Daoy (cell line): ENCODE results near the gene CDH18. TPM values are rescaled to one million over a fixed set of nuclear protein-coding genes. Genes with fewer than 3 reads are reported as not detected.

Source experiments
- DNase-seq: peaks from one replicate; pipeline ENCODE4 v3.0.0-alpha.2; 2015; ENCODE audit warnings: low read depth
- total RNA-seq: library from RNA; depleted of rRNA; stranded (reverse); fragments of >200 nt; shearing (Covaris generic); gene quantifications from 2 replicates; pipeline ENCODE4 v1.2.3, GENCODE V29; 2014

CDH18 gene
- total RNA-seq, 1 experiment from 2014 or later: 12.2 TPM

DNA sequence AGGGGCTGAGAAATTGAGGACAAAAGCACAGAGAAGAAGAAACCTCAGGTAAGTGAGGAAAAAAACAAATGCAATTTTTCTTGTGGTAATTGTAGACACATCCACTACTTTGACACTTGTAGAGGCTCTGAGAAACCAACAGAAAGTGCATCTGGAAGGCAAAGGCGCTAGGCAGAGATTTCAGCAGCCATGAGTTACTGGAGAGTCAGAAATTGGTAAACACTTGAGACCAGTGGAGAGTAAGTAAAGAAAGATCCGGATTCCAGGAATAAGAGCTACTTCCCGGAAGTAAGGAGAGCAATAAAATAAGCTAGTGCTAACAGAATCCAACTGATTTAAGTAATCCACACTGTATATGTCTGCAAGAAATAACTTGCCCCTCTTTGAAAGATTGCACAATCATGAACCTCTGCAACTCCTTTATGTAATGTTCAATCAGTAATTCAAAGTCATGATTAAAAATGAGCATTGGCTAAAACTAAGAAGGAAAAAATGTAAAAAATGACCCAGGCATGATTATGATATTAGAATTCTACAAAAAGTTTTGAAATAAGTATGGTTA lies 382.1 kb downstream of the CDH18 start:
- no peak for DNase-seq

DNA sequence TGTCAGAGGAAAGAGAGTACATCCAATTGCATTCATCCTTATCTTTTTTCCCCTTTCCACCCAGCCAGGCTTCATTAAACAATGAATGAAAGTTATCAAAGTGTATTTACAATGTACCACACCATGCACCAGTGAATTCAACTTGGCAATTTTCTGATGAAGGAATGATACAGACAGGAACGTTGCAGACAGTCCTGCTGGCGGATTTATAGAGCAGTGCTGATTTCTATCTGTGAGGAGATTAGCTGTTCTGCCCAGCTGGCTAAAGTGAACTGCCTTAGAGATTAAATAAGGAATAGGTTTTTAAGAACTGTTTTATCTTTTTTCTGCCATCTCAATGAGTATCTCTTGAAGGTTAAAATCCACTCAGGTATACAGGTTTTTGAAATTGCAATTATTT lies 403.9 kb downstream of the CDH18 start:
- no peak for DNase-seq

DNA sequence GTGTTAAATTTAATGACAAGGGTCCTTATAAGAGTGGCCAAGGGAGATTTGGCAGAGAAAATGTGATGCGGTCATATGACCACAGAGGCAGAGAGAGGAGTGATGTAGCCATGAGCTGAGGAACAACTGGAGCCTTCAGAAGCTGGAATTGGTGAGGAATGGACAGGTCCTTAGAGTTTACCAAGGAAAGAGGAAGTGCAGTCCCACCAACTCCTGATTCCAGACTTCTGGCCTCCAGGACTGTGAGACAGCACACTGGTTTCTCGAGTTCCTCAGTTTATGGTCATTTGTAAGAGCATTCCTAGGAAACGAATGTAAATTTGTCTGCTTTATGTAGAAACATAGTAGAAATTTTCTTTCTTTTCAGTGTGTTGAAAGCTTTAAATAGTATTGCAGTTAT lies 410.1 kb downstream of the CDH18 start:
- no peak for DNase-seq

DNA sequence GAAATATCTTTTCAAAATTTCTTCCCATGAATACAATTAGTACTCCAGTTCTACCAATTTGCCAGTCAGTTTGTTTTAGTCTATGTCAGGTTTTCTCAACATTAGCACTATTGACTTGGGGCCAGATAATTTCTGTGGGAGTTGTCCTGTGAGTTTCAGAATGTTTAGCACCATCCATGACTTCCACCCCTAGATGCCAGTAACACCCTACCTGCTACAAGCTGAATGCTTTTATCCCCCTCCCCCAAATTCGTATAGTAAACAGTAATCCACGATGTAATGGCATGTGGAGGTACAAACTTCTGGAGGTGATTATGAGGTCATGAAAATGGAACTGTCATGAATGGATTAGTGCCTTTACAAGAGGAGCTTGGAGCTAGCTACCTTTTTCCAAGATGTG lies 420.0 kb downstream of the CDH18 start:
- no peak for DNase-seq

DNA sequence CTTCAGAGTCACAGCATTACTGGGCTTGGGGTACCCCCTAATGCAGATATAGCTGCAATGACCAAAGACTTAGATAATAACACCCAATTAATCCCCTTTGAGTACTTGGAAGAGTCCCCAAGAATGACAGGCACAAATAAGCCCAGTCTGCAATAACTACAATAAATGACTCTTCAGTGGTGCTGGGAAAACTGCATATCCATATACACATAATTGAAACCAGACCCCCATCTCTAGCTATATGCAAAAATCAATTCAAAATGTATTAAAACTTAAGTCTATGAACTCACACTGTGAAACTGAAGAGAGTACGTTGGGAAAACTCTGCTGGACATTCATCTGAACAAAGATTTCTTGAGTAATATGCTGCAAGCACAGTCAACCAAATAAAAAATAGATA lies 422.5 kb downstream of the CDH18 start:
- DNase-seq: no peak

DNA sequence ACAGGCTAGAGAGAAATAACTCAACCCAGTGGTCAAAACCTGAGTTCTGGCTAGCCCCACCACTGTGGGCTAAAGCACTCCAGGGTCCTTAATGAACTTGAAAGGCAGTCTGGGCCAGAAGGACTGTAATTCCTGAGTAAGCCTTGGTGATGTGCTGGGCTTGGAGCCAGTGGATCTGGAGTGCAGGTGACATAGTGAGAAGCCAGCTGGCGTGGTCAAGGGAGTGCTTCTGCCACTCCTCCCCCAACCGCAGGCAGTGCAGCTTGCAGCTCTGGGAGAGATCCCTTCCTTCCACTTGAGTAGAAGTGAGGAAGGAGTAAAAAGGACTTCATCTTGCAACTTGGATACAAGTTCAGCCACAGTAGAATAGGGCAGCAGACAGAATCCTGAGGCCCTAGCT lies 424.0 kb downstream of the CDH18 start:
- DNase-seq: no peak

DNA sequence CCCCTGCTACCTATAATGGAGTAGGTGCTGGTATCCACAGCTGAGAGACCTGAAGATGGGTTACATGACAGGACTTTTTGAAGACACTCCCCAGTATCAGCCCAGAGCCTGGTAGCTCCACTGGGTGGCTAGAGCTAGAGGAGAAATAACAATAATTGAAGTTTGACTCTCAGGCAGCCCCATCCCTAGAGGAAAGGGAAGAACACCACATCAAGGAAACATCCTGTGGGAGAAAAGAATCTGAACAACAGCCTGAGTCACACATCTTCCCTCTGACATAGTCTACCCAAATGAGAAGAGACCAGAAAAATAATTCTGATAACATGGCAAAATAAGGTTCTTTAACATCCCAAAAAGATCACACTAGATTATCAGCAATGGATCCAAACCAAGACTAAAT lies 432.1 kb downstream of the CDH18 start:
- DNase-seq: peak; percentile 20

DNA sequence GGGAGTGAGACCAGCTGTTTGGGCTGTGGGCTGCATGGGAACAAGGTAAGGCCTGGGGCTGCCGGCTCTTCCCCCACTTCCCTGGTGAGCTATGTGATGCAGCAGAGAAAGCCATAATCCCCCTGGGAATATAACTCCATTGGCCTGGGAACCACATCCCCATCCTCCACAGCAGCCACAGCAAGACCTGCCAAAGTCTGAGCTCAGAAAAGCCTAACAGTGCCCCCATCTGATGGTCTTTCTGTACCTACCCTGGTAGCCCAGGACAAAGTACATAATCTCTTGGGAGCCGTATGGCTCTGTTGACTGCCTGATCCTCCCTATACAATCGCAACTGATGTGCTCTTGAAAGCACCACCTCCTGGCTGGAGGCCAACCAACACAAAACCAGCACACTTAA lies 432.6 kb downstream of the CDH18 start:
- peak; percentile 4 for DNase-seq

DNA sequence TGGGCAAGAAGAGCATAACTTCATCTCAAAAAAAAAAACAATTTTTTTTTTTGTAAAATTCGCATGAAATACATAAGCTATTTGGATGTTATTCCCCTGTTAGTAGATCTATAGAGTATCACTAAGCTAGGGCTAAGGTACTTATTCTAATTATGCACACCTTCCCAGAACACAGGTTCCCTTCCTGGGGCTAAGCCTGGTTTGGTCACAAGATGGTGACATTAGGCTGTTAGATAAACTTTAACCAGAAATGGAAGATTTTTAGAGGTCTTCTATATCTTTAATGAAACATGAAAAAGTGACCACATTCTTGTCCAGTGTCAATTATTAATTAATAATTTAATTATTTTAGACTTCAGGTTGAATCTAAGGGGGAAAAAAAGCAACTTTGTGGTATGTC lies 433.5 kb downstream of the CDH18 start:
- DNase-seq: no peak

DNA sequence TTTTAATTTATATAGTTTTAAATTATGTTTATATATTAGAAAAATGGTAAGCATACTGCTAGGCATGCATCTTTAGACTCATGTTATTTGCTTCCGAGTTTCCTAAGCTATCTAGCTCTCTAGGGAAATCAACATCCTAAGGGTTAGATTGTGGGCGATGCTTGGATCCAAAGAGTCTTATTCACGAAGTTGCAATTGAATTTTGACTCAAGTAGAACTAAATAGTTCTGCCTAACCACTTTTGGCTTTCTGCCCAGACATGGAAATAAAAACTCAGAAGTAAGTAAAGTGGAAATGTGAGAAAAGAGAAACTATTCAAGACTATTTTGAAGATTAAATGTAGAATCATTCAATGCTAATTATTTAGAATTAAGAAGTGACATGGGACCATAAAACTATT lies 440.4 kb downstream of the CDH18 start:
- DNase-seq: peak; percentile 62

DNA sequence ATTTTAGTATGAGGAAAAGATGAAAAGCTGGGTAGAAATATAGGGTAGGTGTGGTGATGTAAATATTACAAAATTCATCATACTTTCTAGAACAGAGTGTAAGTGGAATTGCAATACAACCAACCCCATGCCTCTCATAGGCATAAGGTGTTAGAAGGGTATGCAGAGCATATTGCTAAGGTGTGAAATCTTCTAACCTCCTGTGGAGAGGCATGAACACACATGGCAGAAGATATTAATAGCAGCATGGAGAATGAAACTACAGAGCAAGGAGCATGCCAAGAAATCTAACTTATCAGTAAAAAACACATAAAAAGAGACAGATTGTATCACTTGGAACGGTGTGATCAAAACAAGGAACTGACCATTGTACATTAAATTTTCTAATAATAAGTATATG lies 441.5 kb downstream of the CDH18 start:
- DNase-seq: no peak

DNA sequence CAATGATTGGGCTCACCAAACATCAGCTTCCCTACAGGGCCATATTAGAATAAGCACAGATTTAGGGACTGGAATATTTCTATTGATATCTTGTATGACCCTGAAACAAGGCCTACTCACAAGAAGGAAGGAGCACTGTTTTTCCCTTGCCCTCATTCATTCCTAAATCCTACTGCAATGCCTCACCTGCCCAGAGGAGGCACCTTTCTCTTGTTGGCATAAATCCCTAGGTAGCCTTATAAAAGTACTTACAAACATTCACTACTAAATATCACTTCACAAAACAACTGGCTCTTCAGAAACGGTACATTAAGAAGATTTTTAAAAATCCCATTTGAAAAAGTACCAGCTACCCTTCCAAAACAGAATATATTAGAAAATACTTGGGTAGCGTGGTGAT lies 449.4 kb downstream of the CDH18 start:
- DNase-seq: no peak

DNA sequence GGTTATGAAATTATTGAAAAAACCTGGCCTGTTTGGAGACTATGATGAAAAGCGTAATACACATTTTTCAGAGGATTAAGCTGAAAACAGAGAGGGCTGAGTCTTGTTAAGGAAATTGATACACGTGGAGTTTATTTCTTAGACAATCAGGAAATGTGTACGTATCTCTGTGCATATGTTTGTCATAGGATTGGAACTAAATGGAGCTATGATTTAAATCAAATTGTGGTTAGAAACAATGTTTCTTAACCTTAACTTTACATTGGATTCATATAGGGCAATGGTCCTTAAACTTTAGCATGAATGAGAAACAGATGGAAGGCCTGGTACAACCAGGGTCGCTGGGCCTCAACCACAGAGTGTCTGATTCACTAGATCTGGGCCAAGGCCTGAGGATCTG lies 451.6 kb downstream of the CDH18 start:
- no peak for DNase-seq

DNA sequence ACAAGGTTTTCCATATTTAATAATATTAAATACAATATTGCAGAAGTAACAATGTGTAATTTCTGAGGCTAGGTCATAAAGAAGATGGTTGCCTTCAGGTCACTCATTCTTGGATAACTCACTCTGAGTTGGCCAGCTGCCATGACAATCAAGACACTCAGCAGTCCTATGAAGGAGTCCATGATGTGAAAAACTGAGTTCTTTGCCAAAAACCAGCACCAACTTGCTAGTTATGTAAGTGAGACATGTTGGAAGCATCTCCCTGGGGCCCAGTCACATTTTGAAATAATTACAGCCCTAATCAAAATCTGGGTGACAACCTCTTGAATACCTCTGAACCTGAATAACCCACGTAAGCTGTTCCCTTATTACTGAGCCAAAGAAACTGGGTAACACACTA lies 453.2 kb downstream of the CDH18 start:
- DNase-seq: peak; percentile 49

DNA sequence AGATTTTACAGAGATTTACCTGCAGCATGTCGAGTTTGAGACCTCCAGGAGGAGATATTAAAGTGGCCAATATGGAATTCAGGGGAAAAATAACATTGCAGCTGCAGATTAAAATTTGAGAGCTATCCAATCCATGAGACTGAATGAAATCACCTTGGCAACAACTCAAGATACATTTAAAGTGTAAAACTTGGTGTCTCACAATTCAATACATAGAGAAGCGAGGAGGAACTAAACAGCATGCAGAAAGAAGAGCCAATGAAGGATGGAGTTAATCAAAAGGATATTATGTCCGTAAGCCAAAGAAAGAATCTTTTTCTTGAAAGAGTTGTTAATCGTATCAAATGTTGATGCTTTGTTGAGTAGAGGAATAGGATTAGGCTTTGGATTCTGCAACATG lies 455.1 kb downstream of the CDH18 start:
- no peak for DNase-seq

DNA sequence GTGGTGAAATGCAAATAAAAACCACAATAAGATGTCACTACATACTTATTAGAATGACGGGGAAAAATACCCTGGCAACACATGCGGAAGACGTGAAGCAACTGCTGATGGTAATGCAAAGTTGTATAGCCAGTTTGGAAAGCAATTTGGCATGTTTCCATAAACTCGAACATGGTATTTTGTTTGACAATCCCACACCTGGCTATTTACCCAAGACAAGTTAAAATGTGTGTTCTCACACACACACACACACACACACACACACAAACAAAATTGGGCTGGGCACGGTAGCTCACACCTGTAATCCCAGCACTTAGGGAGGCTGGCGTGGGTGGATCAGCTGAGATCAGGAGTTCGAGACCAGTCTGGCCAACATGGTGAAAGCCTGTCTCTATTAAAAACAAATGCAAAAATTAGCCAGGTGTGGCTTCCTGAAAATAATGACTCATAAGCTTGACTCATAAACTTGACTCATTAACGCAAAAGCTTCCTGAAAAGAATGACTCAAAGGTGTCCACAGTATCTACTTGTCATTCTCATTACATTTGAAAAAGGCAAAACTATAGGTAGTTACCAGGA lies 456.5 kb downstream of the CDH18 start:
- DNase-seq: peak; percentile 37

DNA sequence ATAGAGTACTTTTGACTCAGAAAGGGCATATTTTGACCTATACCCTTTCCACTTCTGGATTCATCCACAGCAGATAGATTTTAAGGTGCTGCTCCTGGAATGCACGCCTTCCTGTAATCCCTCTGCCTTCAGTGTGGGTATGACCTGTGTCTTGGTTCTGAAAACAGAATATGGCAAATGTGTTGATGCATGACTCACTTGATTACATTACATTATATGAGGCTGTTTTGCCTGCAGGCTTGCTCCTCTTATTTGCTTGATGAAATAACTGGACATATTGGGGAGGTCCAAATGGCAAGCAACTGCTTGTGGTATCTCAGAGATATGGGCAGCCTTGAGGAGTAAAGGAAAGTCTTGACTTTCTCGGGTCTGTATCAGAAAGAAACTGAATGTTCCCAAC lies 468.6 kb downstream of the CDH18 start:
- no peak for DNase-seq

DNA sequence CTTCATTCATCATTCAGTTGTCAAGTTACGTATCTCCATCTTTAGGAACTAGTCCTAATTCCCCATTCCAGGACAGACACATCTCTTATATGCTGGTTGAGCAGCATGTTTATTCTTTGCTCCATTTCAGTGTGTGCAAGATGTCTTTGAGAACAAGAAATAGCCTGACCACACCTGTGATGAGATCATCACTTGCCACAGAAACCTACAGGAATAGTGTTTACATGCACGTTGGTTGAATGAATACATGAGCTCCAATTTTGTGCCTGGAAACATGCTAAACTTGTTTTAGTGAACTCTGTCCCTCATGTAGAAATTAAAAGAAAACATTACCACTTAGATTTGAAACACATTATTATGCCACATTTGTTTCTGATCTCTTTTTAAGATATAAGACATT lies 489.1 kb downstream of the CDH18 start:
- DNase-seq: no peak

DNA sequence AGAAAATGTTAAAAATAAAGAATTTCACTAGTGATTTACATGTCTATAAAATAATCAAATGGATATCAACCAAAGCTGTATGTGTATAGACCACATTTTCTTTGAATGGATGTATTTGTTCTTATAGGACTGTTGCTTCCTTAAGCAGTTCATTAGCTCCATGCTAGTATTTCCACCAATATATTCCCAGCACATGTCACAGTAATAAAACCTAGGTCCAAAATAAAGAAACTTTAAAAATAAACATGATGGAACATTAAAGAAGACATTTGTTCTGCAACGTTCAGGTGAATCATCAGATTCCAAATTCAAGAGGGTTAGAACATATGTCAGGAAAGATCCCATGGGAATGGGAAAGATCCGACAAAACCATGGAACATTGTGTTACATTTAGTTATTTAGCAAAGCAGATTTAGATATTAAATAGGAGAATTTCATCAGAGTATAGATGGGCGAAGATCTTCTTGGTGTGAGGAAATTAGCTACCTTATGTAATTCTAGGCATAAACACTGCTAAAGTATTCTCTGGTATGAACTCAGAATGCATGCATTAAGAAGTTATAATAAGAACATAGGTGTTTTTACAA lies 490.7 kb downstream of the CDH18 start:
- DNase-seq: no peak

DNA sequence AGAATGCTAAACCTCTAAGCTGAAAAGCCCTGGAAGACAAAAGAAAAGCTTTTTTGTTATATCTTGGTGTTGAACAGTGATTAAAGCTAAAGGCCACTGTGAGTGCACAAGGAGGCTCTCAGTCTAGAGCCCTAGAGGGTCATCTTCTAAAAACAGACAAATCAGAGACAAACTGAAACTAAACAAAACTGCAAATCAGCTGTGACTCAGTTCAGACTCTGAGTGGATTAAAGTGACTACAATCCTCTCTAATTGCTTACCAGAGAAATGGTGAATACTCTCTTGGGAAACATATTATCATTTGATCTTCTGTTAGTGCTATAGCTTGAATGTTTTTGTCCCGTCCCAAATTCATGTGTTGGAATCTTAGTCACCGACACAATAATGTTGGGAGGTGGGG lies 491.9 kb downstream of the CDH18 start:
- DNase-seq: peak; percentile 27

DNA sequence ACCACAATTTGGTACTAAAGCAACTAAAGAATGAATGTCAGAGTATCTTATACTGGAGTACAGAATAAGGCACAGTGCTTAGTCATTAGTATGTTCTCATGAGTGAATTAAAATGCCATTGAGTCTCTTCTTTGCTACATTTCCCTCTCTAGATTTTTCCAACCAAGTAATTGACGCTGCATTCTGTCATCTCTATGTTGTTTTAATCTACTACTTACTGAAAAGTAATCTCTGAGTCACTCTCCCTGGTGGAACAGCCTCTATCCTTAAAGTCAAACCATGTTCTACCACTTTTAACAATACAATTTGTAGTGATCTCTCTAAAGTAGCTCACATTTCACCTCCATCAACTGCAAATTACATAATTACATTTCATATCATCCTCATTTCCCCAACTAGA lies 495.1 kb downstream of the CDH18 start:
- DNase-seq: no peak

DNA sequence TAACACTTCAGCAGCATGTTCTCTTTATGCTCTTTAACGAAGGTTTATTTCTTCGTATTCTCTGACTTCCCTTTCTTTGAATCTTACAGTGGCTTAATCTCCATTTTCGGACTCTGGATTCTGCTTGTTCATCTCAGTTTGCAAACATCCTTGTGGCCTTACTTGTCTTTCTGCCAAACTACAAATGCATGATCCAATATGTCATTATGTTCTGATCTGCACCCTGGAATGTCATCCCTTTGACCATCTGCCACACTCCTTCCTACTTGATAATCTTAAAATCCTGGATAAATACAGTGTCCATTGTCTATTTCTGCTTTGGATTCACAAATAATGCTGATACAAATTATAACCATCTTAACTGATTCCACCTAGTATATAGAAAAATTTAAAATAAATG lies 499.2 kb downstream of the CDH18 start:
- no peak for DNase-seq

DNA sequence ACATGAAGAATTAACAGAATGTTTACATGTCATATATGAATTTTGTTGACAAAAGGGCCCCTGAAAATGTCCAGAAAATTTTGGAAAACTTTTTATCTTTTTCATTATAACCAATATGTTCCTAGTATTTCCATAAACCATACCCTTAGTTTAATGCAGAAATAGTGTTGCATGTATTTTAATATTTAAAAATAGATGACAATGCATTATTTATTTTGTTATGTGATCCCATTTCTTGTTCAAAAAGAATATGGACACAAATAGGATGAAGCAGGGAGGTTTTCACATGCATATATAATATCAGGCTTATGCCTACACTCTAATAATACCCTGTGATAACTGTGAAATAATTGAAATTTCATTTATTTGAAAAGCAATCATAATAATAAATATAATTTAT lies 500.5 kb downstream of the CDH18 start:
- no peak for DNase-seq

DNA sequence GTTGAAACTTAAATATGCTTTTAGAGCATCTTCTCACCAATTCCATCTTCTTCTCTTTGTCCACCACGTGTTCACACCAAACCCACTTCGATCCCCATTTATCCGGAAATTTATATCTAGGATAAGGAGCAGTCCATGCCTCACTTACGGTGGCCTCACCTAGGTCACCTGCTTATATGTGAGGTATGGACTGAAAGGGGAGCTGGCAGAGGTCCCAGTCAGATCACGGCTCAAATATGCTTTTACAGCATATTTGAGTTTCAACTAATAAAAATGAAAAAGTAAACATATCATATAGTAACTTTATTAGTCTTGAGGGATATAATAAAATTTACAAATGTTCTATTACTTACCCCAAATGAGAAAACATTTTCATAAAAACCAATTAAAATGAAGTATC lies 508.4 kb downstream of the CDH18 start:
- DNase-seq: no peak
